ENCODE data around the gene PPTC7. TPM values are rescaled to one million over a fixed set of nuclear protein-coding genes. Genes with fewer than 3 reads are reported as not detected.
A peak's percentile ranks its signal among the peaks of the same experiment; 100 is the strongest.
"Not testable (repeated sequence)": the region's sequence is repeated elsewhere in the genome, so short reads cannot be mapped to it uniquely, and the experiment has no call there.

Gene PPTC7
- total RNA-seq, 2 donors from 2014 or later: 15.2 TPM

GRCh38 chr12:110576504-110576903, 6.6 kb downstream of the PPTC7 start:
- H3K9ac ChIP-seq (ENCODE audit: extremely low read depth, low read length, poor library complexity, severe bottlenecking): no peak overlapping the region
- TF ChIP-seq, protein P1, sequence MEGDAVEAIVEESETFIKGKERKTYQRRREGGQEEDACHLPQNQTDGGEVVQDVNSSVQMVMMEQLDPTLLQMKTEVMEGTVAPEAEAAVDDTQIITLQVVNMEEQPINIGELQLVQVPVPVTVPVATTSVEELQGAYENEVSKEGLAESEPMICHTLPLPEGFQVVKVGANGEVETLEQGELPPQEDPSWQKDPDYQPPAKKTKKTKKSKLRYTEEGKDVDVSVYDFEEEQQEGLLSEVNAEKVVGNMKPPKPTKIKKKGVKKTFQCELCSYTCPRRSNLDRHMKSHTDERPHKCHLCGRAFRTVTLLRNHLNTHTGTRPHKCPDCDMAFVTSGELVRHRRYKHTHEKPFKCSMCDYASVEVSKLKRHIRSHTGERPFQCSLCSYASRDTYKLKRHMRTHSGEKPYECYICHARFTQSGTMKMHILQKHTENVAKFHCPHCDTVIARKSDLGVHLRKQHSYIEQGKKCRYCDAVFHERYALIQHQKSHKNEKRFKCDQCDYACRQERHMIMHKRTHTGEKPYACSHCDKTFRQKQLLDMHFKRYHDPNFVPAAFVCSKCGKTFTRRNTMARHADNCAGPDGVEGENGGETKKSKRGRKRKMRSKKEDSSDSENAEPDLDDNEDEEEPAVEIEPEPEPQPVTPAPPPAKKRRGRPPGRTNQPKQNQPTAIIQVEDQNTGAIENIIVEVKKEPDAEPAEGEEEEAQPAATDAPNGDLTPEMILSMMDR (conservative IDR thresholded peaks at IDR 0.05): no peak
- WGBS, 2 experiments (ENCODE audit: insufficient coverage in 1 of 2, insufficient read length in 1 of 2): 85% methylated on average over 2 of the region's 2 CpGs; no CpG with 5 or more reads in 1 of the 2 experiments
- H3K36me3 Mint-ChIP-seq (ENCODE audit: low read depth): peaks cover 9% of the 10 kb centered on the region
- no peak overlapping the region for H3K27ac ChIP-seq (ENCODE audit: low read depth, low read length)
- H3K4me3 ChIP-seq (ENCODE audit: low read length): no peak overlapping the region
- H3K36me3 ChIP-seq (ENCODE audit: control insufficient read depth, insufficient read depth, low read length): no peaks in the 10 kb centered on the region
- DNase-seq: peak; percentile 9
- no peak overlapping the region for H3K27ac Mint-ChIP-seq
- H3K27me3 Mint-ChIP-seq (ENCODE audit: insufficient read depth): no peaks in the 10 kb centered on the region
- no peaks in the 10 kb centered on the region for H3K27me3 ChIP-seq (ENCODE audit: control insufficient read depth, insufficient read depth, low read length, poor library complexity, severe bottlenecking)
- H3K9me3 ChIP-seq (ENCODE audit: control insufficient read depth, low read length): peaks cover 25% of the 10 kb centered on the region
- no peaks in the 10 kb centered on the region for H3K4me1 ChIP-seq (ENCODE audit: control insufficient read depth, insufficient read depth, low read length)
- peaks cover 10% of the 10 kb centered on the region for H3K4me1 Mint-ChIP-seq
- H3K9me3 Mint-ChIP-seq: peaks cover 17% of the 10 kb centered on the region
- H3K4me3 Mint-ChIP-seq: no peak overlapping the region

DNA sequence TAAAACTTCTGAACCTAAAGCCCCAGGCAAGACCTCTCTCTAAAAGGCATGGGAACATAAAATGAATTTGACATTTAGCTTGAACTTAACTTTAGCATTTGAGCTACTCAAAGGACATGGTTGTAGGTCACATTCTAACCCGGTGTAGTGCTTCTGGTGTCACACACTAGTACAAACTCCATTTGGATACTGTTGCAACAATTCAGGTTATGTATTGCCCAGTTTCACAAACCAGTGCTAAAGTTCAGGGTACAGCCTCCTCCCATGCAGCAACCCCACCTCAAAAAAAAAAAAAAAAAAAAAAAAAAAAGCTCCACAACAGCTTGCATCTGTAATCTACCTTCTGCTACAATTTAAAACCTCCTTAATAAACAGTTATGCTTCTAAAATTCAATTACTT, 7.8 kb downstream of the PPTC7 start:
- DNase-seq: peak; percentile 7
- Histone ChIP-seq H3K4me1 (ENCODE audit: control insufficient read depth, insufficient read depth, low read length) (no peaks in the 10 kb centered on the region), H3K36me3 (ENCODE audit: control insufficient read depth, insufficient read depth, low read length) (no peaks in the 10 kb centered on the region), H3K9me3 (ENCODE audit: control insufficient read depth, low read length) (peaks cover 28% of the 10 kb centered on the region), H3K9ac (ENCODE audit: extremely low read depth, low read length, poor library complexity, severe bottlenecking) (no peak overlapping the region), H3K27me3 (ENCODE audit: control insufficient read depth, insufficient read depth, low read length, poor library complexity, severe bottlenecking) (no peaks in the 10 kb centered on the region), H3K27ac (ENCODE audit: low read depth, low read length) (no peak overlapping the region), H3K4me3 (ENCODE audit: low read length) (no peak overlapping the region)
- 93 to 95% methylated on average over 1 of the region's 1 CpG for WGBS, 2 experiments (ENCODE audit: insufficient coverage in 1 of 2, insufficient read length in 1 of 2)
- Mint-ChIP-seq H3K27ac (no peak overlapping the region), H3K4me1 (peaks cover 7% of the 10 kb centered on the region), H3K27me3 (ENCODE audit: insufficient read depth) (no peaks in the 10 kb centered on the region), H3K36me3 (ENCODE audit: low read depth) (peaks cover 14% of the 10 kb centered on the region), H3K4me3 (no peak overlapping the region), H3K9me3 (peaks cover 25% of the 10 kb centered on the region)
- TF ChIP-seq, protein P1 (conservative IDR thresholded peaks at IDR 0.05): no peak

- not testable (repeated sequence) for H3K27ac Mint-ChIP-seq; H3K4me1 Mint-ChIP-seq; H3K4me3 Mint-ChIP-seq; H3K36me3 ChIP-seq (ENCODE audit: control insufficient read depth, insufficient read depth, low read length); DNase-seq; H3K27ac ChIP-seq (ENCODE audit: low read depth, low read length); H3K4me3 ChIP-seq (ENCODE audit: low read length); H3K27me3 Mint-ChIP-seq (ENCODE audit: insufficient read depth); H3K4me1 ChIP-seq (ENCODE audit: control insufficient read depth, insufficient read depth, low read length); H3K9ac ChIP-seq (ENCODE audit: extremely low read depth, low read length, poor library complexity, severe bottlenecking); H3K27me3 ChIP-seq (ENCODE audit: control insufficient read depth, insufficient read depth, low read length, poor library complexity, severe bottlenecking)
- peaks cover 16% of the 10 kb centered on the region for H3K36me3 Mint-ChIP-seq (ENCODE audit: low read depth)
- H3K9me3 ChIP-seq (ENCODE audit: control insufficient read depth, low read length): peaks cover 30% of the 10 kb centered on the region
- peaks cover 26% of the 10 kb centered on the region for H3K9me3 Mint-ChIP-seq
- 96 to 98% methylated on average over 6 to 8 of the region's 10 CpGs for WGBS, 2 experiments (ENCODE audit: insufficient coverage in 1 of 2, insufficient read length in 1 of 2)
Measured at GRCh38 chr12:110574717-110575230, 8.3 kb downstream of the PPTC7 start.

DNA sequence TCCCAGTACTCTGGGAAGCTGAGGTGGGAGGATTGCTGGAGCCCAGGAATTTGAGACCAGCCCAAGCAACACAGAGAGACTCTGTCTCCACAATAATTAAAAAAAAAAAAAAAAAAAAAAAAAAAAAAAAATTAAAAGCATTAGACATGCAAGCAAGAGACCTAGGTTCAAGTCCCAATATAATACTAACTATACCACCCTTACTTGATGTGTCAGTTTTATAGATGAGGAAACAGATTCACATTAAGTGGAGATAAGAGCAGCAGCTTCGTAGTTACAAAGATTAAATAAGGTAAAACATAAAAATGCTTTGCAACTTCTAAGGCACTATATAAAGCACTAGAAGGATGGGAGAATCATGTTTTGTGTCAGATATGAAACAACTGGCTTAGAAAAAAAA, 9.1 kb downstream of the PPTC7 start:
- Histone ChIP-seq H3K4me3 (ENCODE audit: low read length) (no peak overlapping the region), H3K27ac (ENCODE audit: low read depth, low read length) (no peak overlapping the region), H3K4me1 (ENCODE audit: control insufficient read depth, insufficient read depth, low read length) (no peaks in the 10 kb centered on the region), H3K36me3 (ENCODE audit: control insufficient read depth, insufficient read depth, low read length) (no peaks in the 10 kb centered on the region), H3K9ac (ENCODE audit: extremely low read depth, low read length, poor library complexity, severe bottlenecking) (no peak overlapping the region), H3K27me3 (ENCODE audit: control insufficient read depth, insufficient read depth, low read length, poor library complexity, severe bottlenecking) (no peaks in the 10 kb centered on the region), H3K9me3 (ENCODE audit: control insufficient read depth, low read length) (peaks cover 36% of the 10 kb centered on the region)
- no peak for DNase-seq
- peaks cover 2% of the 10 kb centered on the region for H3K4me1 Mint-ChIP-seq
- TF ChIP-seq, protein P1 (conservative IDR thresholded peaks at IDR 0.05): no peak
- no peak overlapping the region for H3K4me3 Mint-ChIP-seq
- H3K9me3 Mint-ChIP-seq: peaks cover 32% of the 10 kb centered on the region
- H3K27ac Mint-ChIP-seq: no peak overlapping the region
- 80% methylated on average over 1 of the region's 1 CpG; no CpG with 5 or more reads in 1 of the 2 experiments for WGBS, 2 experiments (ENCODE audit: insufficient coverage in 1 of 2, insufficient read length in 1 of 2)
- peaks cover 22% of the 10 kb centered on the region for H3K36me3 Mint-ChIP-seq (ENCODE audit: low read depth)
- H3K27me3 Mint-ChIP-seq (ENCODE audit: insufficient read depth): no peaks in the 10 kb centered on the region

DNA sequence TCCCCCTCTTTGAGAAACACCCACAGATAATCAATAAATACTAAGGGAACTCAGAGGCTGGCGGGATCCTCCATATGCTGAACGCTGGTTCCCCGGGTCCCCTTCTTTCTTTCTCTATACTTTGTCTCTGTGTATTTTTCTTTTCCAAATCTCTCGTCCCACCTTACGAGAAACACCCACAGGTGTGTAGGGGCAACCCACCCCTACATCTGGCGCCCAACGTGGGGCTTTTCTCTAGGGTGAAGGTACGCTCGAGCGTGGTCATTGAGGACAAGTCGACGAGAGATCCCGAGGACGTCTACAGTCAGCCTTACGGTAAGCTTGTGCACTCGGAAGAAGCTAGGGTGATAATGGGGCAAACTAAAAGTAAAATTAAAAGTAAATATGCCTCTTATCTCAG, 12.3 kb downstream of the PPTC7 start:
- not testable (repeated sequence) for H3K27me3 ChIP-seq (ENCODE audit: control insufficient read depth, insufficient read depth, low read length, poor library complexity, severe bottlenecking); H3K27ac ChIP-seq (ENCODE audit: low read depth, low read length); H3K4me3 ChIP-seq (ENCODE audit: low read length); H3K27ac Mint-ChIP-seq; H3K36me3 ChIP-seq (ENCODE audit: control insufficient read depth, insufficient read depth, low read length); DNase-seq; H3K9ac ChIP-seq (ENCODE audit: extremely low read depth, low read length, poor library complexity, severe bottlenecking); H3K4me1 ChIP-seq (ENCODE audit: control insufficient read depth, insufficient read depth, low read length); H3K27me3 Mint-ChIP-seq (ENCODE audit: insufficient read depth); H3K4me3 Mint-ChIP-seq
- Mint-ChIP-seq H3K4me1 (peaks cover 17% of the 10 kb centered on the region), H3K9me3 (peaks cover 43% of the 10 kb centered on the region), H3K36me3 (ENCODE audit: low read depth) (peaks cover 25% of the 10 kb centered on the region)
- 93% methylated on average over 13 of the region's 16 CpGs; no CpG with 5 or more reads in 1 of the 2 experiments for WGBS, 2 experiments (ENCODE audit: insufficient coverage in 1 of 2, insufficient read length in 1 of 2)
- peaks cover 41% of the 10 kb centered on the region for H3K9me3 ChIP-seq (ENCODE audit: control insufficient read depth, low read length)
